ENCODE results near the gene CXCL9.

- TF ChIP-seq HOXC10 (CRISPR knock-in tag; IDR thresholded peaks at IDR 0.05) = no peak
- no peak for TF ChIP-seq ZNF174 (tag by site-specific recombination; IDR thresholded peaks at IDR 0.05)
- TF ChIP-seq CTCF (tag by site-specific recombination; IDR thresholded peaks at IDR 0.05) = no peak
- TF ChIP-seq GFI1B (tag by site-specific recombination; IDR thresholded peaks at IDR 0.05) = no peak
- TF ChIP-seq YY1 (tag by site-specific recombination; IDR thresholded peaks at IDR 0.05) = no peak
These were observed 47.7 kb upstream of the CXCL9 start for GRCh38 chr4:76055016-76055415.

All from HEK293 (cell line).